HG03521 (cell line): ENCODE measurements around the gene OBSL1.

Experiments
- ATAC-seq: cut with Tn5 transposase; IDR thresholded peaks from one replicate; pipeline ENCODE4 v1.9.1; 2021; ENCODE audit warnings: mild to moderate bottlenecking, moderate library complexity; ENCODE audit not compliant: unreplicated experiment

OBSL1 gene

DNA sequence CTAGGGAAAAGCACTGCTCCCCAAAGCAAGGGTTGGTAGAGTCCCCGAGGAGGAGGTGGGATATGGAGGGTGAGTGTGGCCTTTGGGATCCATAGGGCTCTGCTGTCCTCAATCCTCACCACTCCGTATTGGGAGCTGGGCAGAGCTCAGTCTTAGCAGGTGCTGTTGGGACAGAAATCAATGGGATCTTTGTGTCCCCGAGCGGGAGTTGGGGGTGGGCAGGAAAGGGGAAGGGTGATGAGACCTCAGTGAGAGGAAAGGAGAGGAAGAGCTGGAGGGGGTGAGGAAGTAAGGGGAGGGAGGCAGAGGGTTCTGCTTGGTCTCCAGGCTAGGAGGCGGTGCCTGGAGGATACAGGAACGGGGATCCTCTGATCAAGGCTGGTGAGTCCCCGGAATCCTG, 54.5 kb downstream of the OBSL1 start:
- no peak for ATAC-seq

DNA sequence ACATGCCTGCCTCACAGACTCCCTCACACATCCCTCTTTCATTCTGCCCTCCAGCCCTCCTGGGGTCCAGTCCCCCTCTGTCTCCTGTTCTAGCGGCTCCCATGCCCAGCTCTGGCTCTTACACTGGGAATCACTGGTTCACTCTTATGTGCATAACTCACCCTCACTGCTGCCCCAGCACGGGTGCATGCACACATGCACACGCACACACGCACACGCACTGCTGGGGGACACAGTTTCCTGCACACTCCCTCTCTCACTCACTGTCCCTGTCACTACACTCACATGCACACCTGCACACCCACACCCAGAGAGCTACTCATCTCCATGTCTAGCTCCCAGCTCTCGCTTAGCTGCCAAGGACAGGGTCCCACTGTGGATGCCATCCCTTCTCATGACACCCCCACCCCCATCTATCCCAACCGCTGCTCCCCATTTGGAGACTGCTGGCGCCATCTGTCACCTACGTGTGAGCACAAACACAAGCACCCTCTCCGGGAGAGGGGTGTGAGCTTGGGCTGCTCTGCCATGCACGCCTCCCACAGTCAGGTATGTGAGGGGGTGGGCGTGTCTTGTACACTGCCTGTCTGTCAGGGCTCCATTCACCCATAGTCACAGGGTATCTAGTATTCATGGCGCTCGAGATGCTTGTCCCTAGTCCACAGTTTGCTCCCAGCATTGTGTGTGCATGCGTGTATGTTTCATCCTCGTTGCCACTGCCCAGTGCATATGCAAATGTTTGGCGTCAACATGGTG, 55.3 kb downstream of the OBSL1 start:
- ATAC-seq, result no peak

- no peak for ATAC-seq
Observed at GRCh38 chr2:219514836-219515235, 56.5 kb downstream of the OBSL1 start.

- ATAC-seq, result no peak
Observed at GRCh38 chr2:219514196-219514761, 57.1 kb downstream of the OBSL1 start, which contains the start of gene ASIC4. Gene ASIC4 (plus strand): TSS chr2:219514482. CDS start chr2:219514725, 243 bp downstream.

DNA sequence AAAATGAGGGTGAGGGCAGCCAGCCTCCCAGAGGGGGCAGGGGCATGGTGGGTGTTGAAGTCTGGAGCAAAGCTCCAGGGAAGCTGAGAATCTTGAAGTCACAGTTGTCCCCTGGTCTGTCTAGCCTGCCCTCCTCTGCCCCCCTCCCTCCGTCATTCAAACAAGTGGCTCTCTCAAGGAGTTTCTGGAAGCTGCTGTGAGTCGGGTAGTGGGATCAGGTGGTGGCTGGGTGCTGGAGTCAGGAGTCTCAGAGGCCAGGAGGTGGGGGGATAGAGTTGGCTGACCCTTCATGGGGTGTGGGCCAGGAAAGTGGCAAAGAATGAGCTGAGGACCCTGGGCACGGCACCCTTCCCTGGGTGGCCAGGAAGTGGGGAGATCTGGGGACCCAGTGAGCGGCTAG, 57.6 kb downstream of the OBSL1 start:
- ATAC-seq, result no peak

GRCh38 chr2:219512524-219513216, 58.7 kb downstream of the OBSL1 start:
- no peak for ATAC-seq

DNA sequence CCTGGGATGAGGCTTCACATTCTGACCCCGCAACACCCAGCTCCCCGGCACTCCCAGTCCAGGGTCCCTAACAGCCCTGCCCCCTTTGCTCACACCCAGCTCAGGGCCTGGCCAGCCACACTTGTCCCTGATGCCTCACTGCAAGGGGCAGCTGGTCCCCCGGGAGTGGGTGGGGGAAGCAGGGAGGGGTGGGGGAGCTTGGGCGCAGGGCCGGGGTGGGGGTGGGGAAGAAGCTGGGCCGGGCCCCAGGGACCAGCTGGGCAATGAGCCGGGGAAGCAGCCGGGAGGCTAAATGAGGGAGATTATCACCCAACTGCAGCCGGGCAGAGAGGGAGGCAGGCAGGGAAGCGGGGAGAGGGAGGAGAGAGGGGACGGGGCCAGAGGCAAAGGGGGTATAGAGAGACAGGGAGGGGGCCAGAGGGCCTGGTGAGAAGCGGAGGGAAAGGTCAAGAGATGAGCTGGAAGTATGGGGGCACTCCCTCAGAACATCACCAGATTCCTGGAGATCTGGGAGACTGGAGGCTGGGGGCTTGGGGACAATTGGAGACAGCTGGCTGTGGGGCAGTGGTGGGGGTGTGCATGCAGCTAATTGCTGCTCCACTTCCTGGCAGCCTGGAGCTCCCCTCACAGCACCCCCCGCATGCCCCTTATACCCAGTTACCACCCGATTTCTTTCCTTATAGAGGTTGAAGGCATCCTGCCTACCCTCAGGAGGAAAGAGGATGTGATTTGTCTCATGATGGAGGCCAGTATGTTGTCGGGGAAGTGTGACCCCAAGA, 59.6 kb downstream of the OBSL1 start:
- no peak for ATAC-seq

DNA sequence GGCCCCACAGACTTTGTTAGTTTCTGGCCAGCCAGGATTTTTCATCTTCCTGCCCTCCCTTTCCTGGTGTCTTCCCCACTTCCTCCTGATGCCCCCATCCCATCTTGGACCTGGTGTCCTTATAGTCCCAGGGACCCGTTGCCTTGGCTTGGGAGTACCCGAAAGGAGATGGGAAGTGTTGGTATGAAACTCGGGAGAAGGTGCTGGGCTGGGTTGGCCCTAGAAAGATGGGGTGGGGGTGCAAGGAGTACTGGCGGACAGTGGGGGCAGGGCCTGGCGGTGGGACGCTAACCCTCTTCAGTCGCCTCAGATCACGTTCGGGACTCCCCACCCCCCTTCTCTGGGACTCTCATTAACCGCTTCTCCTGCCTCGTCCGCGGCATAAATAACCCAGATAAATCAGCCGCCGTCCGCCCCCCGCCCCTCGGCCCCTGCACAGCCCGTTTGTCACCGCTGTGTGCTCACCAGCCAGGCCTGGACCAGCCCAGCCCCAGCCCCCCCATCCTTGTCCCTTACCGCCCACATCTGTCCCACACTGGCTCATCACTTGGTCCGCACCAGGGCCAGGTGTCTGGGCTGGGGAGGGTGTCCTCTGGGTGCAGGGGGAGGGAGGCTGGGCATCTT, 60.7 kb downstream of the OBSL1 start:
- ATAC-seq, result no peak

DNA sequence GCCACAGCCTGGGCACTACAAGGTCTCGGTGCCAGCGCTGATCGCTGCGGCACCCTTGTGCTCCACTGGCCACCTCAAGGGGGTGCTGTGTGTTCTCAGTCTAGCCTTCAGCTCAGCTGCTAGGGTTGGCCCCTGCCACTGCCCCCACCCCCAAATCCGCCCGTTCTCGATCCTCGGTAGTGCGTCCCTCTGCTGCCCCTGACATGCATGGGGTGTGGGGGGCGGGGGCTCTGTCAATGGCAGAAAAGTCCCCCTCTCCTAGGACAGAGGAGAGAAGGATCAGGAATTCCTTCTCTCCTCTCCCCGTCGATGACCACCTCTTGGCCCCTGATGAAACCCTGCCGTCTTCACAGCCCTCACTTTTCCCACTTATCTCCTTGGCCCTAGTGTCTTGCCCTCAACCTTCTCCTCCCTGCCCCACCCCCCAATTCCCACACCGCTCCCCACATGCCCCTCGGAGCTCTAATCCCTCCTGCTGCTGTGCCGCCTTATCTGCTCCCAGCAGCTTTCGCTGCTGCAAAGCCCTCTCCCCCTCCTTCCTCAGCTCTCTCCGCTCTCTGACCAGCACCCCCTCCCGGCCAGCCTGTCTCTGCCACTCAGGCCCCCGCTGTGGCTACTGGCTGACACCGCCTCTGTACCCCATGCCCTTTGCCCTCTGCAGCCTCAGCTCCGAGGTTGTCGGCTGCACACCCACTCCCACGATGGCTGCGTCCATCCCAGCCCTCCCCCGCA, 61.4 kb downstream of the OBSL1 start:
- ATAC-seq, result no peak

DNA sequence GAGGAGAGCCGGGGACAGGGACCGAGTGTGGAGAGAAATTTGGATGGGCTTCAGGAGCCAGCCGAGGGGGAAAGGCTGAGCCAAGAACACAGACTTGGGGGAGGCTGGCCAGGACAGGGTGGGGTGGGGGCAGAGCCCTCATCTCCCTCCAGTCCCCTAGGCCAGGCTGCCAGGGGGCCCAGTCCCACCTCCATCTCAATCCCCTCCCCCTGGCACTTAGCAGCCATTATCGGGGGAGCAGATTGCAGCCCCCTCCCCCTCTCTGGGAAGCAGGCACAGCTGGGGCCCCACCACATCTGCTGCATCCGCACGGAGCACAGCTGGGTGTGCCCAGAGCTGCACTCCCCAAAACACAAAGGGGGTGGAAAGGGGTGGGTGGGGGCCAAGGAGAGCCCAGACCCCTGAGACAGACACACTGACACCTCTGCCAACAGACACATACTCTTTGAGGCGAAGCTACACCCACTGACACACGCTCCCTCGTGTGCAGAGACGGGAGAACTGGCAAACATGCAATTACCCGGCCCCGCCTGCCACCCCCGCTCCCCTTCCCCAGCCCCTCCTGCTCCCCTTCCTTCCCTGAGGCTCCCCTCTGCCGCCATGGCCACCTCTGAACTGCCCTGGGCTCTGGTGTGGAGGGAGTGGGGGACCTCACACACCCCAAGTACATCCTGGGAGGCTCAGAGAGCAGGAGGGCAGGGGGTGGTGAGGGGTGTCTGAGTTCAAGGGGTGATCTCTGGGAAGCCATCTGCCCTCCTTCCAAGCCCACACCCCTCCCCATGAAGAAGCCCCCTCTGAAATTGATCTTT, 62.2 kb downstream of the OBSL1 start:
- no peak for ATAC-seq

- no peak for ATAC-seq
Observed at GRCh38 chr2:219508444-219508734, 63.0 kb downstream of the OBSL1 start.

- ATAC-seq, result no peak
Observed at GRCh38 chr2:219507581-219508443, 63.5 kb downstream of the OBSL1 start.

- ATAC-seq, result no peak
Observed at GRCh38 chr2:219506802-219507526, 64.4 kb downstream of the OBSL1 start.

DNA sequence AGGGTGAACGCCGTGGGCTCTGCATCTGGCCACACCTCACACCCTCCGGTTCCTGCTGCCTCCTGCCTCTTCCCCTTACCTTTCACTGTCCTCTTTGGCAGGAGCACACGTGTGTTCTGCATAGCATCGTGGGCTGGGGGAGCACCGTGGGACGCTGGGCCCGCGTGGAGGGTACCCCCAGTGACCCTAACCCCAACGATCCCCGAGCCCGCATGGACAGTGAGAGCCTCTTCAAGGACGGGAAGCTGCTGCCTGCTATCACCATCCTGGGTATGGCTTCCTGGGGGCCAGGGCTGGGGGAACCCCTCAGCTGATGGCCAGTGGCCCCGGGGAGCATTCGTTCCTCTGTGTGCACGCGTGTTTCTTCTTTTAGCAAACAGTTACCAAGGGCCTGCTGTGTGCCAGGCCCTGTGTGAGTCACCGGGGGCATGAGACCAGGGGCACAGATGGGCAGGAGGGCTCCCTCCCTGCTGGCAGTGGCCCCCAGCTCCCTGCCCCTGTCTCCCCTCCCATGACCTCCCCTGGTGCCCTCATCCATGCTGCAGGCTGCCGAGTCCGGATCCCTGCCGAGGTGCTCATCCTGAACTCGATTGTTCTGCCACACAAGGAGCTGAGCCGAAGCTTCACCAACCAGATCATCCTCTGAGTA, 65.1 kb downstream of the OBSL1 start:
- no peak for ATAC-seq

DNA sequence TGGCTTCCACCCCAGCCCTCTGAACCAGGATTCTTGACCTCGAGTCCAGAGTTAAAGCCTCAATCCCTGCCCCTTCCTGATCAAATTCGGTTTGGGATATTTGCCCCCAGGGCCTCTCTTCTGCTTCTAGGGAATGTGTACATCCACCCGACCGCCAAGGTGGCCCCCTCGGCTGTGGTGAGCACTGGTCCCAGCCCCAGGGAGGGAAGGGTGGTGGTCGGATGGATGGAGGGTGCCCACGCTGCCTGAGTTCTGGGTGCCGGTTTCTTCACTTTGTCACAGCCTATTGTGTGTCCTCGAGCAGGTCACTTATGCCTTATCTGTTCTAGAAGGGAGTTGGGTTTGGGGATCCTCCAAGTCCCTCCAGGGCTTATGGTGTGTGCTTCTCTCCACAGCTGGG, 65.8 kb downstream of the OBSL1 start:
- ATAC-seq, result no peak

DNA sequence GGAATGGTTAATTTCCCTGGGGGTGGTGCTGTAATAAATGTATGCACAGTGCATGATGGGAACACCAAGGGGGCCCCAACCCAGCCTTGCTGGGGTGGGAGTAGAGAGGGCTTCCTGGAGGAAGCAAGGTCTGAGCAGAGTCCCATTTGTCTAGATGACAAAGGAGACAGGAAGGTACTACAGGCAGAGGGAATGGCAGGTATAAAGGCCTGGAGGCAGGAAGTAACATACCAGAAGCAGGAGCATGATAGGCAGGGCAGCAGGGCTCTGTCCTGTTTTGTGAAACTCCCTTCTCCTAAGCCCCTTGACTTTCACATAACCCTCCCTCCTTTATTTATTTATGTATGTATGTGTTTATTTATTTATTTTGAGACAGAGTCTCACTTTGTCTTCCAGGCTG, 68.7 kb downstream of the OBSL1 start:
- no peak for ATAC-seq

DNA sequence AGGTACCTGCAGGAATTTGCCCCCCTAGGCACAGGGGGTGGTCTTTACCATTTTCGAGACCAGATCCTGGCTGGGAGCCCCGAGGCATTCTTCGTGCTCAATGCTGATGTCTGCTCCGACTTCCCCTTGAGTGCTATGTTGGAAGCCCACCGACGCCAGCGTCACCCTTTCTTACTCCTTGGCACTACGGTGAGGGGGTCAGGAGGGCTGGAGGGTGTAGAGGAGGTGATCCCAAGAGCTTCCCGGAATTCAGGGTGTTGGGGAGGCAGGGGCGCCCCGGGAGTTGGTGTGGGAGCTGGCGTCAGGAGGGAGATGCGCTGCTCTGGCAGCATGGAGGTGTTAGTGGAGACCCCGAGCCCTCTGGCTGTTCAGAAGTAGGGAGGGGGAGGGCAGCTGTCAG, 69.5 kb downstream of the OBSL1 start:
- no peak for ATAC-seq
